ENCODE data around the gene FOLR2.
"Not testable (repeated sequence)": the region's sequence is repeated elsewhere in the genome, so short reads cannot be mapped to it uniquely, and the experiment has no call there.

Gene FOLR2

DNA sequence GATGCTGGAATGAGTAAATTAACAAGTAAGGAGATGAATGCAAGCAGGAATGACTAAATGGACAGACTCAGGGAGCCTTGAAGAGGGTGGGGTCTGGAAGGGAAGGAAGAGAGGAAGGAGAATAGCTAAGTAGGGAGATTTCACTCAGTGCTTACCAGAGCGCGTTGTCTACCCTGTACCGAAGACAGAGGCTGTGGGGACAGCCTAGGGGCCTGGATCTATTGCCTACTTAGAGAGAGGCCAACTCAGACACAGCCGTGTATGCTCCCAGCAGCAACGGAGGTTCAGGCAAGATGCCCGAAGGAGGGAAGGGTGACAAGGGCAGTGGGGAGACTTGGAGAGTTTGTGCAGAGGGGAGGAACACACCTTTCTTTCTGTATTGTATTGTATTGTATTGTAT, at the start of gene FOLR2:
Gene FOLR2 (plus strand): TSS at position 157 of the 400 bp plus-strand sequence. CDS start 1,791 bp downstream, outside the sequence.
- DNase-seq (ENCODE audit: low read depth in 2 of 2), result no peak

DNA sequence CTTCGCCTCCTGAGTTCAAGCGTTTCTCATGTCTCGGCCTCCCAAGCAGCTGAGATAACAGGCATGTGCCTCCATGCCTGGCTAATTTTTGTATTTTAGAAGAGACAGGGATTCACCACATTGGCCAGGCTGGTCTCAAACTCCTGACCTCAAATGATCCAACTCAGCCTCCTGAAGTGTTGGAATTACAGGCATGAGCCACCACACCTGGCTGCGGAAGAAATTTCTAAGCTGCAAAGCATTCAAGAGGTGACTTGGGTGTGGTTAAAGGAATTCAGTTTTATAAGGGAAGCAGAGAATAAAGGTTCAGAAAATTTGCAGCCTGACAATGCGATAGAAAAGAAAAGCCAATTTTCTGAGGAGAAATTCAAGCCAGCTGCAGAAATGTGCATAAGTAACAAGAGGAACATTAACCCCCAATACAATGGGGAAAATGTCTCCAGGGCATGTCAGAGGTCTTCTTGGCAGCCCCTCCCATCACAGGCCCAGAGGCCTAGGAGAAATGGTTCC, 47.5 kb upstream of the FOLR2 start:
- DNase-seq (ENCODE audit: low read depth in 2 of 2), result not testable (repeated sequence)

DNA sequence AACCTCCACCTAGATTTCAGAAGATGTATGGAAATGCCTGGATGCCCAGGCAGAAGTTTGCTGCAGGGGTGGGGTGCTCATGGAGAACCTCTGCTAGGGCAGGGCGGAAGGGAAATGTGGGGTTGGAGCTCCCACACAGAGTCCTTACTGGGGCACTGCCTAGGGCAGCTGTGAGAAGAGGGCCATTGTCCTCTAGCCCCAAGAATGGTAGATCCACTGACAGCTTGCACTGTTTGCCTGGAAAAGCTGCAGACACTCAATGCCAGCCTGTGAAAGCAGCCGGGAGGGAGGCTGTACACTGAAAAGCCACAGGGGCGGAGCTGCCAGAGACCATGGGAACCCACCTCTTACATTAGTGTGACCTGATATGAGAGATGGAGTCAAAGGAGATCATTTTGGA, 46.8 kb upstream of the FOLR2 start:
- not testable (repeated sequence) for DNase-seq (ENCODE audit: low read depth in 2 of 2)

GRCh38 chr11:72172043-72172442, 44.6 kb upstream of the FOLR2 start:
- DNase-seq (ENCODE audit: low read depth in 2 of 2), result not testable (repeated sequence)

- no peak for DNase-seq (ENCODE audit: low read depth in 2 of 2)
These were observed 43.3 kb upstream of the FOLR2 start for GRCh38 chr11:72173291-72173690.

DNA sequence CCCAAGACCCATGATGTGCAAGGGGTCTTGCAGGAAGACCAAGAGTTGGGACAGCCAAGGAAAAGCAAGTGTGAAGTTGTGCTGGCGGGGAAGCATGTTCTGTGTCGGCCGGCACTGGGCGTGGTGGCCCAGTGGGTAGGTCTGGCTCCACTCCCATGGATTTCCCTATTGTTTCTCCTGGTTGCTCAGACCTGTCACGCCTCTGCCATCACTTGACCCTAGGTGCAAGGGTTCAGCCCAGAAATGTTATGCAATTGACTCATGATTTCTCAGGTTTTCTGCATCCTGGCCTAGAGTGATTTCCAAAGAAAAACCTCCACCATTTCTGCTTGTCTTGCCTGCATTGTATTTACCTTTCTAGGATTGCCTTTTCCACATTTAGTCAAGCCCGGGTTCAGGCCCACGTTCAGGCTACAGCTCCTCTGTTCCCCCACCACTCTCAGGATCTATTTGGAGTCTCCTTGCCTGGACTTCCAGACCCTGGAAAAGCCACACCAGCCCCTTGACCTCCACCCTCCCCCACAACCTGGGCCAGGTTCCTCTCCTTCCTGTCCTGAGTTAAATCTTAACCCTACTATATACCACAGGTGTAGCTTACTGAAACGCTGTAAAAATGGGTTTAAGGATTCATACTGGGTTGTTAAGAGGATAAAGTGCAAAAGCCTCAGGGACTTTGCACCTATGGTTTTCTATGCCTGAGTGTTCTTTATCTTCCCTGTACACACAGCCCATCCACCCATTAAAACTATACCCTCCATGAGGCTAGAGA, 42.1 kb upstream of the FOLR2 start:
- no peak for DNase-seq (ENCODE audit: low read depth in 2 of 2)

DNA sequence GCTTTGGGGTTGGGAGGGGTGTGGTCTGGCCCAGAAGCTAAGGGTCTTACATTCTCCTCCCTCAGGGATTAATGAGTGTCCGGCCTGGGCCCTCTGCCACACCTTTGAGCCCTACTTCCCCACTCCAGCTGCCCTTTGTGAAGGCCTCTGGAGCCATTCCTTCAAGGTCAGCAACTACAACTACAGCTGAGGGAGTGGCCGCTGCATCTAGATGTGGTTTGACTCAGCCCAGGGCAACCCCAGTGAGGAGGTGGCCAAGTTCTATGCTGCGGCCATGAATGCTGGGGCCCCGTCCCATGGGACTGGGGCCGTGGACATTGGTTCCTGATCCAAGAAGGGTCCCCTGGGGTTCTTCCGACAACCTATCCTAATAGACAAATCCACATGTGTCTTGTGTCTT, 38.9 kb upstream of the FOLR2 start:
- DNase-seq (ENCODE audit: low read depth in 2 of 2), result no peak

GRCh38 chr11:72179049-72179803, 37.4 kb upstream of the FOLR2 start:
- no peak for DNase-seq (ENCODE audit: low read depth in 2 of 2)

- DNase-seq (ENCODE audit: low read depth in 2 of 2), result no peak
These were observed 36.7 kb upstream of the FOLR2 start for GRCh38 chr11:72179804-72180396.

GRCh38 chr11:72180892-72181552, 35.6 kb upstream of the FOLR2 start:
- DNase-seq (ENCODE audit: low read depth in 2 of 2), result not testable (repeated sequence)

GRCh38 chr11:72181553-72181958, 35.0 kb upstream of the FOLR2 start:
- not testable (repeated sequence) for DNase-seq (ENCODE audit: low read depth in 2 of 2)

GRCh38 chr11:72188267-72188666, 28.3 kb upstream of the FOLR2 start:
- DNase-seq (ENCODE audit: low read depth in 2 of 2), result no peak

DNA sequence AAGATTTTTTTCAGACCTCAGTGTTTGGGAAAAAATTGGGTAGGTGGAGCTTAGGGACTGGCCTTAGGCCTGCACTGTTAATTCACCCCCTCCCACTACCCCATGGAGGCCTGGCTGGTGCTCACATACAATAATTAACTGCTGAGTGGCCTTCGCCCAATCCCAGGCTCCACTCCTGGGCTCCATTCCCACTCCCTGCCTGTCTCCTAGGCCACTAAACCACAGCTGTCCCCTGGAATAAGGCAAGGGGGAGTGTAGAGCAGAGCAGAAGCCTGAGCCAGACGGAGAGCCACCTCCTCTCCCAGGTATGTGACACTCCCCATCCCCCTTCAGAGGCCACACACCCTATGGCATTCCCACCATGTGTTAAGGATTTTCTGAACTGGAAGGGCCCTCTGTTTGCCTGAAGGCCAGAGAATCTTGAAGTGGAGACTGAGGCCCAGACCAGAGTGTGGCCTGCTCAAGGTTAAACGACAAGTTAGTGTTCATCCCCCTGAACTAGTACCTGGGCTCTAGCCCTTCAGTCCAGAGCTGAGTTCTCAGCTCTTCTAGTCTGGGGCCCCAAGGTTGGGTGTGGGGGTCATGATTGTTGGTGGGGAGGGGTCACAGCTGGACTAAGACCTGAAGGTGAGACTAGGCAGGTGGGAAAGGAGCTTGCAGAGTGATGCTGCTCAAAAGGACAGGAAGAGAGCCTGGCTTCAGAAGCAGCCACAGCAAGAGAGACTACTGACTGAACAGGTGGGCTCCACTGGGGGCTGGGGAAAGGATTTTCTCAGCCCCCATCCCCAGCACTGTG, 26.9 kb upstream of the FOLR2 start:
- no peak for DNase-seq (ENCODE audit: low read depth in 2 of 2)

- DNase-seq (ENCODE audit: low read depth in 2 of 2), result no peak
These were observed 25.9 kb upstream of the FOLR2 start for GRCh38 chr11:72190631-72191071.

GRCh38 chr11:72191961-72192381, 24.6 kb upstream of the FOLR2 start, which contains the start of gene FOLR1:
TSS of gene FOLR1 (plus strand) at chr11:72192140. CDS start at chr11:72192174, 34 bp downstream.
- DNase-seq (ENCODE audit: low read depth in 2 of 2), result no peak

GRCh38 chr11:72195518-72196270, 20.9 kb upstream of the FOLR2 start:
- DNase-seq (ENCODE audit: low read depth in 2 of 2), result no peak

DNA sequence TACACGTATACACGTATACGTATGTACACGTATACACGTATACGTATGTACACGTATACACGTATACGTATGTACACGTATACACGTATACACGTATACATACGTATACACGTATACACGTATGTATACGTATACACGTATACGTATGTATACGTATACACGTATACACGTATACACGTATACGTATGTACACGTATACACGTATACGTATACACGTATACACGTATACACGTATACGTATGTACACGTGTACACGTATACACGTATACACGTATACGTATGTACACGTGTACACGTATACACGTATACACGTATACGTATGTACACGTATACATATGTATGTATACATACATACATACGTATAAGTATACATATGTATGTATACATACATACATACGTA, 15.1 kb upstream of the FOLR2 start:
- DNase-seq (ENCODE audit: low read depth in 2 of 2), result not testable (repeated sequence)

DNA sequence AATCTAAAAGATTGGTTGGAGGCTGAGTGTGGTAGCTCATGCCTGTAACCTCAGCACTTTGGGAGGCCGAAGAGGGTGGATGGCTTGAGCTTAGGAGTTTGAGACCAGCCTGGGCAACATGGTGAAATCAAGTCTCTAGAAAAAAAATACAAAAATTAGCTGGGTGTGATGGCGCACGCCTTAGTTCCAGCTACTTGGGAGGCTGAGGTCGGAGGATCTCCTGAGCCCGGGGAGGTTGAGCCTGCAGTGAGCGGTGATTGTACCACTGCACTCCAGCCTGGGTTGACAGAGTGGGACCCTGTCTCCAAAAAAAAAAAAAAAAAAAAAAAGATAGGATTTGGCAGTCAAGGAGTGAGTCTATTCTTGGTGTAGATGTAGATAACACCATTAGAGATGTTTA, 14.0 kb upstream of the FOLR2 start:
- DNase-seq (ENCODE audit: low read depth in 2 of 2), result no peak

GRCh38 chr11:72203163-72203562, 13.4 kb upstream of the FOLR2 start:
- no peak for DNase-seq (ENCODE audit: low read depth in 2 of 2)

GRCh38 chr11:72204886-72205285, 11.7 kb upstream of the FOLR2 start:
- DNase-seq (ENCODE audit: low read depth in 2 of 2), result no peak
